IMR-90 (cell line): ENCODE data around the gene DAP3.
"Not testable (repeated sequence)": the region's sequence is repeated elsewhere in the genome, so short reads cannot be mapped to it uniquely, and the experiment has no call there.

Source experiments
- CTCF ChIP-seq: conservative IDR thresholded peaks from 2 replicates; pipeline ENCODE4 v1.5.1; 2012; ENCODE audit warnings: mild to moderate bottlenecking, low read depth, low read length, improper control_type of control experiment
- MXI1 ChIP-seq: IDR thresholded peaks from 2 replicates; pipeline ENCODE4 v1.6.1; 2012; ENCODE audit warnings: low read depth, mild to moderate bottlenecking, low read length, moderate library complexity, borderline replicate concordance
- POLR2A ChIP-seq: IDR thresholded peaks from 2 replicates; pipeline ENCODE4 v1.6.1; 2012; ENCODE audit warnings: mild to moderate bottlenecking, low read depth, low read length
- RAD21 ChIP-seq: IDR thresholded peaks from 2 replicates; pipeline ENCODE4 v1.6.1; 2012; ENCODE audit warnings: low read length, improper control_type of control experiment
- SMC3 ChIP-seq: fragments of 150-350 bp; IDR thresholded peaks from 2 replicates; pipeline ENCODE4 v1.6.1; 2016; ENCODE audit warnings: low read depth, mild to moderate bottlenecking, antibody characterized with exemption, low read length, moderate library complexity
- TF ChIP-seq, protein P1 (sequence below): fragments of 150-350 bp; IDR thresholded peaks from 2 replicates; pipeline ENCODE4 v1.6.1; 2016; ENCODE audit warnings: low read depth, mild to moderate bottlenecking, low read length, moderate library complexity, borderline replicate concordance

GRCh38 chr1:155661239-155661638, 27.7 kb upstream of the DAP3 start:
- not testable (repeated sequence) for TF ChIP-seq CTCF, MXI1, POLR2A, RAD21, SMC3
- TF ChIP-seq, protein P1, sequence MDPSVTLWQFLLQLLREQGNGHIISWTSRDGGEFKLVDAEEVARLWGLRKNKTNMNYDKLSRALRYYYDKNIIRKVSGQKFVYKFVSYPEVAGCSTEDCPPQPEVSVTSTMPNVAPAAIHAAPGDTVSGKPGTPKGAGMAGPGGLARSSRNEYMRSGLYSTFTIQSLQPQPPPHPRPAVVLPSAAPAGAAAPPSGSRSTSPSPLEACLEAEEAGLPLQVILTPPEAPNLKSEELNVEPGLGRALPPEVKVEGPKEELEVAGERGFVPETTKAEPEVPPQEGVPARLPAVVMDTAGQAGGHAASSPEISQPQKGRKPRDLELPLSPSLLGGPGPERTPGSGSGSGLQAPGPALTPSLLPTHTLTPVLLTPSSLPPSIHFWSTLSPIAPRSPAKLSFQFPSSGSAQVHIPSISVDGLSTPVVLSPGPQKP, result not testable (repeated sequence)
